Measurements from ENCODE around the gene ARHGAP25. TPM values are rescaled to one million over a fixed set of nuclear protein-coding genes. Genes with fewer than 3 reads are reported as not detected.

ARHGAP25 gene
- total and polyA plus RNA-seq, 11 donors = 2.6 to 27.9 (median 4.8) TPM

GRCh38 chr2:68744366-68744912, 9.8 kb downstream of the ARHGAP25 start:
- ATAC-seq (no peak), DNase-seq (no peak)
- H3K27me3 ChIP-seq = peaks cover 0 to 3% (median 0%) of the 10 kb centered on the region in 9 donors
- H3K4me3 ChIP-seq = no peak overlapping the region
- H3K27ac ChIP-seq = peak overlapping the region in 1 of 12 donors; percentile 93
- no peak for TF ChIP-seq POLR2A (IDR thresholded peaks at IDR 0.05)
- no peak for TF ChIP-seq CTCF (IDR thresholded peaks at IDR 0.05)
- no peaks in the 10 kb centered on the region for H3K9me3 ChIP-seq
- peaks cover 0 to 96% (median 0%) of the 10 kb centered on the region in 12 donors for H3K4me1 ChIP-seq
- H3K36me3 ChIP-seq = no peaks in the 10 kb centered on the region
- intact Hi-C loops (cut with DNase I) = no loop called here
- 83 to 88% (median 85%) methylated on average over 4 of the region's 4 CpGs for WGBS, 4 donors

GRCh38 chr2:68745006-68745405, 10.4 kb downstream of the ARHGAP25 start:
- peak overlapping the region in 1 of 12 donors; percentile 93 for H3K27ac ChIP-seq
- H3K4me3 ChIP-seq = no peak overlapping the region
- H3K4me1 ChIP-seq = peaks cover 0 to 91% (median 0%) of the 10 kb centered on the region in 12 donors
- TF ChIP-seq CTCF (IDR thresholded peaks at IDR 0.05) (no peak), POLR2A (IDR thresholded peaks at IDR 0.05) (no peak)
- peaks cover 0 to 3% (median 0%) of the 10 kb centered on the region in 9 donors for H3K27me3 ChIP-seq
- H3K36me3 ChIP-seq = no peaks in the 10 kb centered on the region
- ATAC-seq = no peak
- intact Hi-C loops (cut with DNase I) = no loop called here
- WGBS, 4 donors = 90 to 95% (median 93%) methylated on average over 2 of the region's 2 CpGs
- H3K9me3 ChIP-seq = no peaks in the 10 kb centered on the region
- DNase-seq = no peak

GRCh38 chr2:68746408-68746807, 11.8 kb downstream of the ARHGAP25 start:
- Histone ChIP-seq H3K9me3 (no peaks in the 10 kb centered on the region), H3K36me3 (no peaks in the 10 kb centered on the region), H3K4me1 (peaks cover 0 to 80% (median 0%) of the 10 kb centered on the region in 12 donors), H3K27me3 (peaks cover 0 to 3% (median 0%) of the 10 kb centered on the region in 9 donors), H3K4me3 (no peak overlapping the region), H3K27ac (peak overlapping the region in 1 of 12 donors; percentile 93)
- TF ChIP-seq POLR2A (IDR thresholded peaks at IDR 0.05) (no peak), CTCF (IDR thresholded peaks at IDR 0.05) (no peak)
- DNase-seq = no peak
- WGBS, 4 donors = 94 to 97% (median 96%) methylated on average over 11 of the region's 11 CpGs
- no peak for ATAC-seq
- intact Hi-C loops (cut with DNase I) = no loop called here

- 91 to 94% (median 92%) methylated on average over 6 of the region's 6 CpGs for WGBS, 4 donors
- intact Hi-C loops (cut with DNase I) = no loop called here
- H3K36me3 ChIP-seq = no peaks in the 10 kb centered on the region
- TF ChIP-seq POLR2A (IDR thresholded peaks at IDR 0.05) (no peak), CTCF (IDR thresholded peaks at IDR 0.05) (no peak)
- peaks cover 0 to 80% (median 1%) of the 10 kb centered on the region in 12 donors for H3K4me1 ChIP-seq
- H3K9me3 ChIP-seq = no peaks in the 10 kb centered on the region
- no peak overlapping the region for H3K4me3 ChIP-seq
- peak overlapping the region in 1 of 12 donors; percentile 27 for H3K27ac ChIP-seq
- no peak for ATAC-seq
- no peak for DNase-seq
- peaks cover 0 to 3% (median 0%) of the 10 kb centered on the region in 9 donors for H3K27me3 ChIP-seq
Measured at GRCh38 chr2:68747413-68747812, 12.8 kb downstream of the ARHGAP25 start.

Measured in heart left ventricle (tissue), 16 donors.